AG04449 (cell line): ENCODE results near the gene LMF2.

Experiments used
- CTCF ChIA-PET: fragments of 350-600 bp; formaldehyde crosslinking; extraction: SDS; loops from one replicate; lab custom pipeline; 2021; ENCODE audit warnings: antibody characterized with exemption; lab: Yijun Ruan, JAX
- POLR2A ChIA-PET: fragments of 400-600, 350-600 bp; formaldehyde crosslinking; extraction: SDS; loops from one replicate; lab custom pipeline; 2020; ENCODE audit warnings: antibody characterized with exemption, inconsistent platforms; lab: Yijun Ruan, JAX
- DNase-seq: peaks from one replicate; pipeline ENCODE4 v3.0.0-alpha.2; 2010; ENCODE audit warnings: low read depth, low spot score
- H3K4me3 ChIP-seq: 2 replicates; pipeline ENCODE4 v1.5.1; 2011; ENCODE audit warnings: low read depth, mild to moderate bottlenecking, control low read depth, low read length
- TF ChIP-seq, protein P1 (sequence below): IDR thresholded peaks from one replicate; pipeline ENCODE4 v1.5.1; 2011; ENCODE audit warnings: mild to moderate bottlenecking, moderate library complexity, low read length, control low read depth, inconsistent platforms; ENCODE audit not compliant: insufficient read depth; ENCODE audit errors: missing control alignments

LMF2 gene

DNA sequence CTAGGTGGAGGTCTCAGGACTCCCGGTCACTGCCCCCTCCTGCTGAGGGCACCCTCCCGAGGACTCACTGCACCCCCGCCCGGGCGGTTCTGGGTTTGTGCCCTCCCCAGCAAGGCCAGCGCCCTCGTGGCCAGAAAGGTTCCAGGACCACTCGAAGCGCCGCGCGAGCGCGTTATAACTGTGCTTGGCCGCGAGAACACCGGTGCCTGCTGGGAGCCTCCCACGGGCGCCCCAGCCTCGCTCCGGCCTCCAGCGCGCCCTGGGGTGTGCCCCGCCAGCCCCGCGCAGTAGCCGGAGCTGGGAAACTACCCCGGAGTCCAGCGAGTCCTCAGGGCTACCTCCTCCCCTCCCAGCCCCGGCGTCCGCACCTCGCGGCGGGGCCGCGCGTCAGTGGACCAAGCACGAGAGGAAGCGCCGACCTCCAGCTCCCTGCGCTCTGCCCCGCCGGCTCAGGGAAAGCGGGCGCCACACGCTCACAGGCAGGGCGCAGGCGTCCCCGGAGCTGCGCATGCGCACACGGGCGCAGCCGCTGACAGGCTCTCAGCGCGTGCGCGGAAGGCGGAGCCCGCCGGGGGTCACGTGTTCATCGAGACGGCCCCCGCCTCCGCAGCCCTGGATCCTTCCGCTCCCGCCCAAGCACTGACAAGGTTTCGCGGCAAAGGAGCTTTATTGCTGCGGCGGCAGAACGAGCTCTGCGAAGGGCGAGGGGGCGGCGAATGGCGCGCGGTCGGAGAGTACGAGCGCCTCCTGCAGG, 17.8 kb upstream of the LMF2 start, which contains the start of gene SCO2:
TSS of gene SCO2 (minus strand) at position 495 of the 754 bp plus-strand sequence. CDS start 1,187 bp downstream, outside the sequence.
- TF ChIP-seq, protein P1, sequence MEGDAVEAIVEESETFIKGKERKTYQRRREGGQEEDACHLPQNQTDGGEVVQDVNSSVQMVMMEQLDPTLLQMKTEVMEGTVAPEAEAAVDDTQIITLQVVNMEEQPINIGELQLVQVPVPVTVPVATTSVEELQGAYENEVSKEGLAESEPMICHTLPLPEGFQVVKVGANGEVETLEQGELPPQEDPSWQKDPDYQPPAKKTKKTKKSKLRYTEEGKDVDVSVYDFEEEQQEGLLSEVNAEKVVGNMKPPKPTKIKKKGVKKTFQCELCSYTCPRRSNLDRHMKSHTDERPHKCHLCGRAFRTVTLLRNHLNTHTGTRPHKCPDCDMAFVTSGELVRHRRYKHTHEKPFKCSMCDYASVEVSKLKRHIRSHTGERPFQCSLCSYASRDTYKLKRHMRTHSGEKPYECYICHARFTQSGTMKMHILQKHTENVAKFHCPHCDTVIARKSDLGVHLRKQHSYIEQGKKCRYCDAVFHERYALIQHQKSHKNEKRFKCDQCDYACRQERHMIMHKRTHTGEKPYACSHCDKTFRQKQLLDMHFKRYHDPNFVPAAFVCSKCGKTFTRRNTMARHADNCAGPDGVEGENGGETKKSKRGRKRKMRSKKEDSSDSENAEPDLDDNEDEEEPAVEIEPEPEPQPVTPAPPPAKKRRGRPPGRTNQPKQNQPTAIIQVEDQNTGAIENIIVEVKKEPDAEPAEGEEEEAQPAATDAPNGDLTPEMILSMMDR = peak; percentile 67
- CTCF ChIA-PET = interaction anchor here (0.6 to 2.9 kb wide), 38 partner anchors 8 to 331 kb away, joined by 3 to 33 read pairs (median 5); partner anchors contain the start of genes ARSA, CHKB, KLHDC7B and LMF2
- DNase-seq = peak; percentile 75
- peak within 1 kb of the TSS; percentile 80 for H3K4me3 ChIP-seq
- POLR2A ChIA-PET = interaction anchor here (0.6 to 3.0 kb wide), 18 partner anchors 9 to 220 kb away, joined by 3 to 25 read pairs (median 4); partner anchors contain the start of genes CHKB, KLHDC7B, LMF2 and MIOX

DNA sequence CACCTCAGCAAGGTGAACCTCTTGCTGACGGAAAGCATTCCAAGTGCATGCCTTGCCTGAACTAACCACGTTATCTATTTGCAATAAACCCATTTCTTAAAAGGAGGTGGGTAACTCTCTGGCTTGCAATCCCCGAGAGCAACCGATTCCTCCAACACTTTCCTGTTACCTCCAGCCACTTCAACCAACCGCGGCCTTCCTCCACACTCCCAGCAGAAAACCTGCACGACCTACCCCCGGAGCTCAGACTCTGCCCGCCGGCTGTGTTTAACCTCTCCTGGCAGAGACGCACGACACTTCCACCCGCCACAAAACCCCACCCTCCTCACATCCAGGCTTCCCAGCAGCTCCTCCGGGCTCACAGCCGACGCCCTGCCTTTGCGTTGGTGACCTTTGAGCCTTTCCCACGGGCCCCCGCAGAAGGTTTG, 17.2 kb upstream of the LMF2 start:
- H3K4me3 ChIP-seq = peak overlapping the region; percentile 80
- DNase-seq = no peak
- POLR2A ChIA-PET = interaction anchor here (0.9 to 3.0 kb wide), 6 partner anchors 10 to 96 kb away, joined by 4 to 25 read pairs (median 8); partner anchors contain the start of genes LMF2, MIOX and NCAPH2
- CTCF ChIA-PET = interaction anchor here (0.8 to 2.9 kb wide), 9 partner anchors 10 to 182 kb away, joined by 3 to 33 read pairs (median 8); partner anchors contain the start of genes KLHDC7B and LMF2
- TF ChIP-seq, protein P1 = no peak

DNA sequence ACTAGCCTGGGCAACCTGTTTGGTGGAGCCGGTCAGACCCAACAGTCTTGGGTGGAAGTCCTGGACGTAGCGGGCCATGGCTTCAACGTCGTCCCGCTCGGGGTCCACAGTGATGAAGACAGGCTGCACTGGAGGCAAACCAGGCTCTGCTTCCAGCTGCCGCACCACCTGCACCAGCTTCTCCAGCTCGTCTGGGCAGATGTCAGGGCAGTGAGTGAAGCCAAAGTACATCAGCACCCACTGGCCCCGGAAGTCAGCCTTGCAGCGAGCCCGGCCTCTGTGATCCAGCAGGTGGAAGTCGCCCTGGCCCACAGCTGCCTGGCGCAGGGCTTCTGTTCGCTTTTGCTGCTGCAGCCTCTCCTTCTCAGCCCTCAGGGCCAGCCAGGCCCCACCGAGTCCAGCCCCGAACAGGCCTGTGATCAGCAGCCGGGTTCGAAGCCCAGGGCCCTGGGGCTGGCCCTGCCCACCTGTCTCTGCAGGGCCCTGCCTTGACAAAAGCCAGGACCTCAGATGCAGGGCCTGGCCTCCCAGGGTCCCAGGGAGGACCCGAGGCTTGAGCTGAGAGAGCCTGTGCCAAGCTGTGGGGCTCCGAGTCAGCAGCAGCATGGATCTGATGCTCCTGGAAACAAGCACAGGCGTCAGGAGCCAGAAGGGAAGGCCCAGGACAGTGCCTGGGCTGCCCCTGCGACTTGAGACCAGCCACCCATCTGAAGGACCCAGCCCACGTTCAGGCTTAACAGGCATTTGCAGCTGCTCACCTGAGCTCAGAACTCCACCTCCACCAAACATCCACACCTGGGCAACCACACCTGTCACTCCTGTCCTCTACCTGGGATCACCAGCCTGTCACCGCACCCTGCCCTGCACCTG, 16.5 kb upstream of the LMF2 start:
- TF ChIP-seq, protein P1 = no peak
- POLR2A ChIA-PET = interaction anchor here (1.3 to 3.0 kb wide), 4 partner anchors 9 to 54 kb away, joined by 4 to 25 read pairs (median 8); partner anchors contain the start of genes LMF2 and NCAPH2
- no peak for DNase-seq
- peak overlapping the region; percentile 80 for H3K4me3 ChIP-seq
- CTCF ChIA-PET = interaction anchor here (0.8 to 2.9 kb wide), 4 partner anchors 9 to 96 kb away, joined by 3 to 33 read pairs (median 11); partner anchors contain the start of gene LMF2

DNA sequence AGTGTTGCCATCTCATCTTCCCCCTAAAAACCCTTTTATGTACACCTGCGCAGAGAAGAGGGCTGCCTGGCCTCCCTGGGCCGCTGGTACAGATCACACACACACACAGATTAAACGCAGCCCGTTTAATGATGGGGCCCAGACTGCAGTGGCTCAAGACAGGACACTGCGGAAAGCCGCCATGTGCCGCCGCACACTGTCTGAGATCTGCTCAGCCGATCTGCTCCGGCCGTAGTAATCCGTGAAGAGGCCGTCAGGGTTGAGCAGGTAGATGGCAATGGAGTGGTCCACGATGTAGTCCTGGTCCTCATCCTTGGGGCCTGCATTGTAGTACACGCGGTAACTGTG, 15.9 kb upstream of the LMF2 start:
- ChIA-PET CTCF (interaction anchor here (1.5 kb wide), 1 partner anchor 16 kb away, joined by 4 read pairs; the partner anchor contains the start of gene LMF2), POLR2A (interaction anchor here (3.0 kb wide), 1 partner anchor 15 kb away, joined by 25 read pairs; the partner anchor contains the start of genes LMF2 and NCAPH2)
- TF ChIP-seq, protein P1 = no peak
- no peak for DNase-seq
- H3K4me3 ChIP-seq = no peak overlapping the region

DNA sequence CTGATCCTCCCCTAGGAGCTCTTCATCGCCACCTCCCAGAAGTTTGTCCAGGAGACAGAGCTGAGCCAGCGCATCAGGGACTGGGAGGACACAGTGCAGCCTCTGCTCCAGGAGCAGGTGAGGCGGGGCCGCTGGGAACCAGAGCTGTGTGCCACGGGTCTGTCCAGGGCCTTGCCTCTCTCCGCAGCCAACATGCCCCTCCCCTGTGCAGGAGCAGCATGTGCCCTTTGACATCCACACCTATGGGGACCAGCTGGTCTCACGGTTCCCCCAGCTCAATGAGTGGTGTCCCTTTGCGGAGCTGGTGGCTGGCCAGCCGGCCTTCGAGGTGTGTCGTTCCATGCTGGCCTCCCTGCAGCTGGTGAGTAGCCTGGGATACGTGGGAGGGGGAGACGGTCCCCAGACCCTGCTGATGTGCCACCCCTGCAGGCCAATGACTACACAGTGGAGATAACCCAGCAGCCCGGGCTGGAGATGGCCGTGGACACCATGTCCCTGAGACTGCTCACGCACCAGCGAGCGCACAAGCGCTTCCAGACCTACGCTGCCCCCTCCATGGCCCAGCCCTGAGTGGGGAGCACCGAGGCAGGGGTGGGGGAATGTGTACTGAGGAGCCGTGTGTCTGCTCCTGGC, 15.4 kb upstream of the LMF2 start:
- CTCF ChIA-PET = interaction anchor here (1.0 to 1.3 kb wide), 2 partner anchors 14 to 98 kb away, joined by 3 to 5 read pairs; no protein-coding TSS in a partner anchor
- TF ChIP-seq, protein P1 = no peak
- H3K4me3 ChIP-seq = no peak overlapping the region
- POLR2A ChIA-PET = interaction anchor here (0.8 kb wide), 1 partner anchor 15 kb away, joined by 3 read pairs; the partner anchor contains the start of genes LMF2 and NCAPH2
- DNase-seq = no peak
